Hematopoietic multipotent progenitor cell treated with erythropoietin and hydrocortisone succinate and interleukin-3 and kit ligand, for 15 days (in vitro differentiated cells): ENCODE data around the gene HPN.

Experiments
- DNase-seq: peaks from one replicate; pipeline ENCODE4 v3.0.0-alpha.2; 2015; ENCODE audit warnings: low spot score

Gene HPN

GRCh38 chr19:35105411-35106290 lies 64.1 kb downstream of the HPN start:
- DNase-seq = no peak

GRCh38 chr19:35106291-35106583 lies 64.7 kb downstream of the HPN start:
- DNase-seq = no peak

GRCh38 chr19:35106898-35107541 lies 65.5 kb downstream of the HPN start:
- no peak for DNase-seq

- no peak for DNase-seq
Observed at GRCh38 chr19:35107545-35107944, 66.0 kb downstream of the HPN start.

GRCh38 chr19:35108730-35109129 lies 67.2 kb downstream of the HPN start:
- no peak for DNase-seq

GRCh38 chr19:35109395-35110112 lies 68.0 kb downstream of the HPN start:
- no peak for DNase-seq

GRCh38 chr19:35110974-35111373 lies 69.5 kb downstream of the HPN start:
- no peak for DNase-seq

- DNase-seq = no peak
Observed at GRCh38 chr19:35112995-35113688, 71.6 kb downstream of the HPN start.

GRCh38 chr19:35114353-35115176 lies 73.0 kb downstream of the HPN start:
- peak; percentile 66 for DNase-seq

- DNase-seq = no peak
Observed at GRCh38 chr19:35115177-35115951, 73.8 kb downstream of the HPN start, which contains the start of gene FXYD3. Gene FXYD3 (plus strand): TSS chr19:35115823. CDS start chr19:35119377, 3,554 bp downstream.
